GM18520 (cell line): ENCODE data around the gene ALOX15.
"Not testable (repeated sequence)": the region's sequence is repeated elsewhere in the genome, so short reads cannot be mapped to it uniquely, and the experiment has no call there.

Experiments used
- ATAC-seq: cut with Tn5 transposase; IDR thresholded peaks from one replicate; pipeline ENCODE4 v1.9.1; 2021; ENCODE audit not compliant: unreplicated experiment

ALOX15 gene, protein sequence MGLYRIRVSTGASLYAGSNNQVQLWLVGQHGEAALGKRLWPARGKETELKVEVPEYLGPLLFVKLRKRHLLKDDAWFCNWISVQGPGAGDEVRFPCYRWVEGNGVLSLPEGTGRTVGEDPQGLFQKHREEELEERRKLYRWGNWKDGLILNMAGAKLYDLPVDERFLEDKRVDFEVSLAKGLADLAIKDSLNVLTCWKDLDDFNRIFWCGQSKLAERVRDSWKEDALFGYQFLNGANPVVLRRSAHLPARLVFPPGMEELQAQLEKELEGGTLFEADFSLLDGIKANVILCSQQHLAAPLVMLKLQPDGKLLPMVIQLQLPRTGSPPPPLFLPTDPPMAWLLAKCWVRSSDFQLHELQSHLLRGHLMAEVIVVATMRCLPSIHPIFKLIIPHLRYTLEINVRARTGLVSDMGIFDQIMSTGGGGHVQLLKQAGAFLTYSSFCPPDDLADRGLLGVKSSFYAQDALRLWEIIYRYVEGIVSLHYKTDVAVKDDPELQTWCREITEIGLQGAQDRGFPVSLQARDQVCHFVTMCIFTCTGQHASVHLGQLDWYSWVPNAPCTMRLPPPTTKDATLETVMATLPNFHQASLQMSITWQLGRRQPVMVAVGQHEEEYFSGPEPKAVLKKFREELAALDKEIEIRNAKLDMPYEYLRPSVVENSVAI

DNA sequence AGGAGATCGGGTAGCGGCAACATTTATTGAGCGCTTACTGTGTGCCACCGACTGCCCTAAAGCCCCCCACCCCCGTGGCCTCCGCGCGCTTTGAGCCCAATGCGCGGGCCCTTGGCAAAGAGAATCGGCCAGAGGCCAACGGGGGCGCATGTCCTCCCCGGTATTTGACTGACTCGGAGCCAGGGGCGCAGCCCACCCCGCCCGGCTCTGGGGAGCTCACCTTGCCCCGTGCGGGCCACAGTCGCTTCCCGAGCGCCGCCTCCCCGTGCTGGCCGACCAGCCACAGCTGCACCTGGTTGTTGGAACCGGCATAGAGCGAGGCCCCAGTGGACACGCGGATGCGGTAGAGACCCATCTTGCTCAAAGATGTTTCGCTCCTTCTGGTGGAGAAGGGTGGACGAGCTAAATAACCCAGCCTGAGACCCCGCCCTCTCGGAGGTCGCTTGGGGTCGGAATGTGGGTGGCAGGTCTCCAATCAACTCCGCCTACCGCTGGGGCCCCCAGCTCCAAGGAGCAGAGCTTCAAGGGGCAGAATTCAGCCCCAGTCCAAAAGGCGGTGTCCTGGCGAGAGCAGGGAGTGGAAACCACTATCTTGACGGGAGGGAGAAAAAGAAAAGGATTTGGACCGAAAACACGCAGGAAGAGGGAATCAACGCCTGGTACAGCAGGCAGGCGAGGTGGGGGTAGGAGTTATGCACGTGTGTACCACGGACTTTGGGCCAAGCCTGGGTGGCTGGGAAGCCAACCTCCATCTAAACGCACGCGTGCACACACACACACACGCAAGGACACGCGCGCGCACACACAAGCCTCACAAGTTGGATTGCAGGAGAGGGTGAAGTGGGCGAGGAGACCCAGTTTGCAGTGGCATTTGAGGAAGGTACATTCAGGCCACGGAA is at the start of gene ALOX15:
Gene ALOX15, minus strand, starts transcription at position 382 of the 899 bp plus-strand sequence. Its CDS starts 27 bp downstream, at position 355.
- no peak for ATAC-seq

DNA sequence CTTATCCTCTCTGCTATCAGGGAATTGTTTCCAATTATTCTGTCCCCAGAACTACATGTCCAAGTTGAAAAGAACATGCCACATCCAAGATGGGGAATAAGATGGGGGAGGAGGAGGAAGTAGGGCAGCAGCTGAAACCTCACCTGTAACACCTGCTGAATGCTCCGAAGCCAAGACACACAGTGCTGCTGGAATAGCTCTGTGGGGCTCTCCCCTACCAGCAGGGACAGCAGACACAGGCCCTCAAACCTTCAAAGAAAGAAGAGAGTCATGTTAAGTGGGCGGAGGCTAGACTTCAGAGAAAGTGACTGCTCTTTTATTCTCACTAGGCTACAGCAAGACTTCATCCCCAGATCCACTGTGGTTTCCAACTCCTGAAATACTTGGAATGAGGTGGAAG is 49.3 kb upstream of the ALOX15 start:
- no peak for ATAC-seq

DNA sequence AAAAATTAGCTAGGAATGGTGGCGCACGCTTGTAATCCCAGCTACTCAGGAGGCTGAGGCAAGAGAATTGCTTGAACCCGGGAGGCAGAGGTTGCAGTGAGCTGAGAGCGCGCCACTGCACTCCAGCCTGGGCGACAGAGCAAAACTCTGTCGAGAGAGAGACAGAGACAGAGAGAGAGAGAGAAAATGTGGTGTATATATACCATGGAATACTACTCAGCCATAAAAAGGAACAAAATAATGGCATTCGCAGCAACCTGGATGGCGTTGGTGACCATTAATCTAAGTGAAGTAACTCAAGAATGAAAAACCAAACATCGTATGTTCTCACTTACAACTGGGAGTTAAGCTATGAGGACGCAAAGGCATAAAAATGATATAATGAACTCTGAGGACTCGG is 48.4 kb upstream of the ALOX15 start:
- not testable (repeated sequence) for ATAC-seq

DNA sequence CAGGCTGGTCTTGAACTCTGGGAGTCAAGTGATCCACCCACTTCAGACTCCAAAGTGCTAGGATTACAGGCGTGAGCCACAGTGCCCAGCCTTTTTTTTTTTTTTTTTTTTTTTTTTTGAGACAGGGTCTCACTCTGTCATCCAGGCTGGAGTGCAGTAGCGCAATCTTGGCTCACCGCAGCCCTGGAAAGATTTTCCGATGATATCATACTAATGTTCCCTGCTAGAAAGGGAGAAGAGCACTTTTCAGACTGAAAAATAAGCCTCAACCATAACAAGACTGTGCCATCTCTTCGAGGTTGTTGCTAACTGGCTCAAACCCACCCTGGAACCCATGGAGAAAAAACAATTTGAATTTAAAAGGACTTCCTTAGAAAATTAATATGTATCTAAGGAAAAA is 42.3 kb upstream of the ALOX15 start:
- ATAC-seq = not testable (repeated sequence)

DNA sequence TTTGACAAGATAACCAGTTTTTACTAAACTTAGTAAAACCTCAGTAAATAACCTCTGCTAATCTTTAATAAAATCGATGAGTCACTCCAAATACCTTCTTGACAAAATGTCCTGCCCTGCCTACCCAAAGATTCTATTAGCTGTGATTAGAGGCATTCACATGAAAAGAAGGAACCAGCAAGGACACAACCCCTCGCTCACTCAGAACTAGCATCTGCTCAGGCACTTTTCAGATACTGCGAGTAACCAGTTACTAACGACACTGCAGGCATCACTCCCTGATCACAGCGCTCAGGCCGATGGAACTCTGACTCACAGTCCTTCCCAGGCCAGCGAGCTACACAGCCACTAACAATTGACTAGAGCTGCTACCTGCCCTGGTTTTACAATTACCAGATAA is 38.2 kb upstream of the ALOX15 start:
- ATAC-seq = no peak

DNA sequence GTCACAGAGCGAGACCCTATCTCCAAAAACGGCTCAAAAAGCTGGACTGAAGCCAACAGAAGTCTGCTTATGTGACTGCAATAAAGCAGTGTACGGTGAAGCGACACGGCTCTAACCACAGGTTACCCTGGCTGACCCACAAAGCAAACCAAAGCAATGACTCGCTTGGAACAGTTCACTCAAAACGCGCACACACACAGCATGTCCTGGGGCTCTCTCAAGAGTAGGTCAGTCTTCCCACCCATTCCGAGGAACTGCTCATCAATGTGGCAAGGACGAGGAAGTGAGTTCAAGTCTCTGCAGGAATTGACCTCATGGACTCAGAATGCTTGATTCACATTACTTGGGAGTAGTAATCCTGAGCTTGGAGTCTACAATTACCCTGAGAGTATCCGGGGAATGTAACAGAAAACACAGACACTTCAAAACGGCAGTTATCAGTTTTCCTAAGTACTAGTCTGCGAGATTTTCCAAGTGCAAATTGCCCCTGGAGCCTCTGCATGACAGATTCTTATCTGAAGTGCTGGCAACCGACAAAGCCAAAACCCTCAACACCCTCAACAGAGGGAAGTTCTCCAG is 37.1 kb upstream of the ALOX15 start:
- ATAC-seq = no peak

DNA sequence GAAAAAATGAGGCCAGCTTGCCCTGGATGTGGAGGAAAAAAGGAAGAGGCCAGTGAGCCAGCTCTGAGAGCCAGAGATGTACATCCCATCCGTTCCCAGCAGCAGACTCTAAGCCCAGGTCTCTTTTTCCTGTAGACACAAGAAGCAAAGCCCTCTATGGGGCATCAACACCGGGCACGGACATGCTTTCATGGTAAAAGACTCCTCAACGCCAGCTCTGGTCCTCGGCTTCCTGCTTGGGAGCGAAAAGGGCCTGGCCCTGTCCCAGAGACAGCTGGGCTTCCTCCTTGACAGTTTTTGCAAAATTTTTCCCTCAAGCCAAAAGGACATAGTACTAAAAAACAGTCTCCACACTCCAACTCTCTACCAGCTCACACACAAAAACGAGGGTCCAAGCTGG is 35.3 kb upstream of the ALOX15 start:
- ATAC-seq = no peak

DNA sequence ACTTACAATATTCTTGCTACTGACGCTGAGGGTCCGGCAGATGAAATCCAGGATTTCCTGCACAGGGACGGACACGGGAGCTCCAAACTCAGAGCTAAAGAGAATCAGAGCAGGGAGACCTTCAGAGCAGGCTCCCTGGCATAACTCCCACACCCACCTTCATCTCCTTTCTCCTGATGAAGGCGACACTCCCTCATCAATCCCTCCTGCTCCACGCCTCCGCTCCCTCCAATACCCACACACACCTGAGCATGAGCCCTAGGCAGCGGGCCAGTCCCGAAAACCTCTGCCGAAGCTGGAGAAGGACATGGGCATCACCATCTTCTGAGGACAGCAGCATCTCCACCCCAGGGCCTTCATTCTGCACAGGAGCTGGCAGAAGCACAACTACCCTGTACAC is 34.3 kb upstream of the ALOX15 start:
- ATAC-seq = no peak

DNA sequence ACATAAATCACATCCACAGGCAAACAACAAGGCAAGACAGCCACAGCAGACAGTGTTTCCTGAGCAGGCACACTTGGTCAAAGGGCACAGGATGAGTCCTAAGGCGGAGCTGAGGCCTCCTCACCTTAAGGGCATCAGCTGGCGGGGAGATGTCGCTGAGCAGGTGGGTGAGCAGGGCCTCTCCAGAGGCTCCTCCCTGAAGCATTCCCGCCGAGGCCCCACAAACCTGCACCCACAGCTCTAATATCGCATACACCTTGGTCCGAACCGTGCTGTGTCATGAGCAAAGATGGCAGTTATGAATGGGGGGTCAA is 33.2 kb upstream of the ALOX15 start:
- no peak for ATAC-seq

DNA sequence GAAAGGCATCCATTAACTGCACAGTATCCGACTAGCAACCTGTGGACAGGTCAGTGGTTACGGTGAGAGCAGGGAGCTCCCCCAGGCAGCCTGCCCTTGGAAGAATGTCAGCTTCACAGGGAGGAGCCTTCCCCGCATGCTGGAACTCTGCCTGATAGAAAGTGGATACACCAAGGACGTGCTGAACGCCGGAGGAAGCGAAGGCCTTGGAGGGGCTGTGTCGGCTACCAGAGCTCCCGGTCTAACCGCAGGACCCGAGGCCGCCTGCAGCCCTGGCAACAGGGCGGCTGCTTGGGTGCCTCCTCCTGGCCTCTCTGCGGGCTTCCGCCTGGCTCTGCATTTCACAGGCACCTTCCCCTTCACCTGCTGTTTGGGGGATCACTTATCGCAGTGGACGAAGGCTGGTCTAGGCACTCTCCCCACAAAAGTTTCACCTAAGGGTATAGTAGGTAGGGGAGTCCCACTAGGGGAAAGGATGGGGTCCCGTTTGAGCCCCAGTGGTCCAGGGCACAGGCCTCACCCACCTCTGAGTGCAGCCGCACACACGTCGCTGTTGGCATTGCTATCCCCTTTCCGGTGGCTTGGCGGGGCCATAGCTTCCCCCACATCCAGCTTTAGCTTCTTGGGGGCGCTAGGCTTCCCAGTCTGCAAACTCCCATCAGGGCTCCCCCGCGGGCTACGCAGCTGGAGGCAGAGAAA is 32.7 kb upstream of the ALOX15 start:
- no peak for ATAC-seq

DNA sequence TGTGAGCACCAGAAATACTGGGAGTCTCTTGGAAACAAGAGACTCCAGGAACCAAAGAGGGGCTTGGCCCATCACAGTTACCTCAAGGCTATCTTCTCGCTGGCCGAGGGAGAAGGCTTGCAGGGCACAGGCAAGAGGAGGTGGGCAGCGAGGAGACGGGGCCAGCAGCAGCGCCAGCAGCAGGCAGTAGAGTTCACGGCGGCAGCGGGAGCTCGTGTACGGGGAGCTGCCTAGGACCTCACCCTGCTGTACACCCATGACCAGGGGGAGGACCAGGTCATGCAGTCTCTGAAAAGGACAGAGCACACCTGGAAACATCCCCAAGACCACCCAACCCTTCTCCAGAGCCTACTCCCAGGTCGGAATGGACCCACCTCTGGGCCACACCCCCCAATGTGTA is 31.7 kb upstream of the ALOX15 start:
- no peak for ATAC-seq

DNA sequence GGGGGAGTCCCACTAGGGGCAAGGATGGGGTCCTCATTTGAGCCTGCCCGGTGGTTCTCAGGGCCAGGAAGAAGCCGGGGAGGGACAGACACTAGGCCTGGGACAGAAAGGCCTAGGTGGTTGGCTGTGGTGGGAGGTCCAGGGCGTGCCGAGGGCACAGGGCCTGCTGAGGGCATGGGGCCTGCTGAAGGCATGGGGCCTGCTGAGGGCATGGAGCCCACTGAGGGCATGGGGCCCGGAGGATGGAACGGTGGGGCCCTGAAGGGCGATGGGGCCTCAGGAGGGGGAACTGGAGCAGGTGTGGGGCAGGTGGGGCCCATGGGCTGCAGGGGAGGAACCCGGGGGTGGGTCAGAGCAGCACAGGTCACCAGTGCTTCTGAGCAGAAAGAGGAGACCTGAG is 31.3 kb upstream of the ALOX15 start:
- no peak for ATAC-seq

DNA sequence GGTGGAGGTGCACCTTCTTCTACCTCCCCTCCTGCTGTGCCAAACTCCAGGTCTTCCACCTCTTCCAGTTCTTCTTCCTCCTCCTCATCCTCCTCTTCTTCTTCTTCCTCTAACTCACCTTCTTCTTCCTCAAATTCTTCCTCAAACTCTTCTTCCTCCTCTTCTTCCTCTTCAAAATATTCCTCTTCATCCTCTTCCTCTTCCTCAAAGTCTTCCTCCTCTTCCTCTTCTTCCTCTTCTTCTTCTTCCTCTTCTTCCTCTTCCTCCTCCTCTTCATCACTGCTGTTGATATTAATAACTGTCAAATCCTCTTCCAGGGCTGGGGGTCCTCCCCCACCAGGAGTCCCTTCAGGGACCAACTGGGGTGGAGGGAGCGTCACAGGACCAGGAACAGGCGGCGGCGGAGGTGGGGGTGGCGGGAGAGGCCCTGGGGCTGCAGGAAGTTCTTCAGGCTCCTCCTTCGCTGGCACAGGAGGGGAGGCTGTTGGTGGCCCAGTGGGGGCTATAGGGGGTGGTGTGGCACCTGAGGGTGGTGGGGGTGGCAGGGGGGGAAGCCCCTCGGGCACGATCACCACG is 30.7 kb upstream of the ALOX15 start:
- ATAC-seq = no peak

DNA sequence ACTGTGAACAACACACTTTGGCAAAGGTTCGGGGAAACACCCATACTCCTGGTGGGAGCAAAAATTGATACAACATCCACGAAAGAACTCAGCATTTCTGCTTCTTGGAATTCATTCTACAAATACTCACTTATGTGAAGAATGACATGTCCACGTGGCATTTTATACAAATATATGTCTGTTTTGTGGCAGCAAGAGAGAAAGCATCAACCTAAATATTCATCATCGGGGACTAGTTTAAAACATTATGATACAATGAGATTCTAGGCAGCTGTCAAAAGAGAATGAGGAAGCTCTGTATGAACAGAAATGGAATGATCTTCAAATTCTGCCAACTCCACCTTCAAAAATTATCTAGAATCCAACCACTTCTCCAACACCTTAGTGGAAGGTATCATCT is 25.7 kb upstream of the ALOX15 start:
- ATAC-seq = no peak

DNA sequence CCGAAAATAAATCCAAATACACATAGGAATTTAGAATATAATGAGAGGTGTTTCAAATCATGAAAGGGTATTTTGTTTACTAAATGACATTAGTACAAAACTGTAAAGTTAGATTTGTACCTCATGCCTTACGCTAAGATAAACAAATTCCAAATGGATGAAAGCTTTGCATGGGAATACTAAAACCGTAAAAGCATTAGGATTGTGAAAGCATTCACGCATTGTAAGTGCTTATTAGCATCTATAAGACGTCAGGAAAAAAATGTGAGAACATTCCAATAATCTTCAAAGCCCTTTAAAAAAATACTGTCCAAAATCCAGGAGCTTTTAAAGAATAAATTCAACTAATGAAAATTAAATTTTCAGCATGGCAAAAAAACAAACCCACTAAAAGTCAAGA is 24.8 kb upstream of the ALOX15 start:
- ATAC-seq = no peak

DNA sequence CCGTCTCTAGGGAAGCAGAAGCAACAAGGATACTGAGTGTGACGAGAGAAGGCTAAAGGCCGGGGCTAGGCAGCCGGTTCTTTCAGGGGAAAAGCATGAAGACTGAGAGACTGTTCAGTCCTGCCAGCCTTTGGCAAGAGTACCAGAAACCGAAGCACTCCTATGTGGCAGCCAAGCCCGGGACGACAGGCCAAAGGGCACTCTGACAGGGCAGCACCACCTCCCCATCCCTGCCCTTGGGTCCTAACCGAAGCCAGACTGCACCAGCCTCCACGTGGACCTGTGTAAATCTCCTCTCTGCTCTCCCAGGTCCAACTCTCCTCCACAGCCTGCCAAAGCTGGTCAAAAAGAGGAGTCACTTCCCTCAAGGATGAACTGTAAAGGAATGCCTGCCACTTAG is 23.5 kb upstream of the ALOX15 start:
- no peak for ATAC-seq

DNA sequence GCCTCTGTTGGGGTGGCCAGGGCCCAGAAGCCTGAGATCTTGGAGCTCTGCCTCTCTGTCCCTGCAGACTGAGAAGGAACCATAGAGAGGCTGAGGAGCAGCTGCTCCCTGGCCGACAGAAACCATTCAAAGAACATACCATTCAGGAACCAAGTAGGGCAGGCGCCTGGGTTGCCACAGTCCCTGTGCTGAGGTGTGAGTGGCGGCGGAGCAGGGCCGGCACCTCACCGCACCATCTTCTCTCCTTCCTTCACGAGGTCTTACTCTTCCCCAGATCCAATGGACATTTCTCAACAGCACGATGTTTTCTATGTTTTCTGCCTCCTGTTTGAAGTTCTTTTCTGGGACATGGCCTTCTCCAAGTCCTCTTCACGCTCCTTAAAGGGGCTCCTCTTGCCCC is 22.8 kb upstream of the ALOX15 start:
- ATAC-seq = no peak

DNA sequence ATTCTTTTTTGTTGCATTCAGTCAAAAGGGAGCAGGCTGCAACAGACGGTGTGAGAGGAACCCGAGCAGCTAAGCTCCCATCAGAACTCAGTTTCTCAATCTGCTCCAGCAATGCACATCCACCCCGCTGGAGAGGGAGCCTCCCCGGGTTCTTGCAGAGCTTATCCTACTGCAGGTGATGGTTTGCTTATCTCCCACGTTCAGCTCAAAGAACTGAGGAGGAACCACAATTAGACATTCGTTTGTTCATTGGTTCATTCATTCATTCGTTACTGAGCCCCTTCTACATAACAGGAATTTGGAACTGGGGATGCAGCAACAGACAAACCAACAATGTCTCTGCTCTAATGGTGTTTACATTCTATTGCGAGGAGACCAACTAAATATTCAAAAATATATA is 22.2 kb upstream of the ALOX15 start:
- ATAC-seq = no peak

DNA sequence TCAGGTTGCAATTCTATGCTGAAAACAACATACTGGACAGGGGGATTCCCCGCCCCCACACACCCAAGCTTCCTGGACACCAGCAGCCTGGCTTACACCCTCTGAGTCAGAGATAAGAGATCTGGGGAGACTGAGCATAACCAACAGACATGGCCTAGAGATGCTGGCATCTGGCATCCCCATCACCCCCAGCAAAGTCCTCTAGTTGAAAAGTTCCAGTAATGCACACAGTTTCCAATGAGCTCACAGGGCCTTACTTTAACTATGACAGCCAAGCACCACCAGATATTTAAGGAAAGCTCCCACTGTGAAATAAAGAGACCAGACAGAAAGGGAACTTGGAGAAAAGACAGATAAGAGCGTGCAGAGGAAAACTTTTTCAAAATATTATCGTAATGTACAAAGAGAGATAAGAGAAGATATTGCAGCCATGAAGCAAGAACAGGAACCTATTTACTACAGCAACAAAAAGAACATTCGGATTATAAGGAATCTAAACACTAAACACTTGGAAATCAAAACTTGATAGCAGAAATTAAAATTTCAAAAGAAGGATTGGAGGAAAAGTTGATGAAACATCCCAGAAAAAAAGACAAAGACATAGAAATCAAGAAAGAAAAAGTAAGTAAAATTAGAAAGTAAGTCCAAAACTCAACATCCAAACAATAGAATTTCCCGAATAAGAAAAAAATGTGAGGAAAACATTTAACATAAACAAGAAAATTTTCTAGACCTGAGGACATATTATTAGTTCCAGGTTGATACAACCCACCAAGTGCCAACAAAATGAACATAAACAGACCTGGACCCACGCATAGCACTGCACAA is 17.2 kb upstream of the ALOX15 start:
- no peak for ATAC-seq

DNA sequence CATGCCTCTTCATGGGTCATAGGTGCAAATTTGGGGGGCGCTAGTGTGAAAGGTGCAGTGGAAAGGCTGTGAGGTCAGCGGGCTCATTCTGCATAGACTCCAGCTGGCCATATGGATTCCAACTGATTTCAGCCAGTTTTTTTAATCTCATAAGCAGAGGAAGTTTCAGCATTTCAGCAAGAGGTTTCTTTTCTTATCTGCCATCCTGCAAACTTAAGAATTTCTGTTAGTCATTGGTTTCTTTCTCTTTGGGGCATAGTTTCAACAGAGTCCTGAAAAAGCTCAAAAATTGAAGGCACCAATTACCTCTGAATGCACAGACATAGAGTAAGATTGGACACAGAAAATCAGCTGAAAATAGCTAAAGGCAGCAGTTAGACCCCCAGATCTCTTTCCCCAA is 16.2 kb upstream of the ALOX15 start:
- ATAC-seq = no peak
